NCI-H526 (cell line): ENCODE results near the gene ZBTB3.

Experiments
- DNase-seq, 2 experiments: peaks; one replicate each; lab custom pipeline; 2025; lab: John Stamatoyannopoulos, UW

ZBTB3 gene

DNA sequence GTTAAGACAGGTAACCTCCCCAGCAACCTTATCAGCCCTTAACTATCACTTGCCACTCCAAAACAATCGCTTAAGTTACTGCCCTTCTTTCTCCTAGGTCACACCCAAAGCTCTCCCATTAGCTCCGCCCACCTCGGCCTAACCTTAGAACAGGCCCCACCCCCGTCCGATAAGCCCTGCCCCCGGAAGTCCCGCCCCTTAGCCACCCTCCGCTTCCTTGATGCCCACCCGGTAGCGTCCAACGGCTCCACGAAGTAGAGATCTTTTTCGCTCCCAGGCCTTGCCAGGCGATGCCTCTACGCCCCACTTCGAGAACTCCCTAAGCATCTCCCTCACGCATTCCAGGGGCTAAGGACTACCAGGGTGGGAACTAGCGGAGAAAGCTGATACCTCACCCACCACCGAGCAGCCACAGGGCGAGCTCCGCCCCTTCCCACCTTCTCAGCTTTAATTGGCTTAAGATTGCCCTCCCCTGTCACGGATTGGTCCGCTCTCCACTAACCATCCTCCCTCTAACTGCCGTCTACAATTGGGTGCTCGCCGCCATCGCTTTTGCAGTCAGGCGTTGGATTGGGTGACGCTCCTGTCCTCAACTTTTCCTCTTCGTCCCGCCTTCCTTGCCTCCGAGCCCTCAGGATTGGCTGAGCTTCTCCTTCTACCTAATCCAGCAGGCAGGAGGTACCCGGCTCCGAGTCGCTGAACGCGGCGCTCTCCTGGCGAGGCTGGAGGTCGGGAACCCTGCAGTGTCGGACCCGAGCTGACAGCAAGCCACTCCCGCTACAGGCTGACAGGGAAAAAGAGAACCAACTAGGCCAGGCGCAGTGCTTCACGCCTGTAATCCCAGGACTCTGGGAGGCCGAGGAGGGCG is at the start of gene ZBTB3:
Gene ZBTB3 (minus strand): TSS at position 425 of the 868 bp plus-strand sequence. CDS start 496 bp downstream, outside the sequence.
- peak; percentile 100 for DNase-seq

DNA sequence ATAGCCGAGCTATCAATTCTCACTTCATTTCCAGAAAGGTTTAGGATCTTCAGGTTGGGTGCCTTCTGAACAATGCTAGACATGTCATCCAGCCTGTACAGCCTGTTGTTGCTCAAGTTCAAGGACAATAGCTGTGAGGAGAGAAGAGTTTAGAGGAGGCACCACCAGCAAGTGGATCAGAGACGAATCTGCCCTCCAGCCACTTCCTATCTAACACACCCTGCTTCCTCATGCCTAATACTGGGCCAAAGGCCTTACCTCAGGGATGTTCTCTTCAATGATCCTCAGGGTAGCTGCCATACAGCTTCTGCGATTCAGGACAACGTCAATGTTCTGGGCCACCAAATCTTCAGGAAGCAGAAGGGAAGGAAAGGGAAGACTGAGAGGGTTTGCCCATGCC is 47.1 kb upstream of the ZBTB3 start:
- DNase-seq: no peak

DNA sequence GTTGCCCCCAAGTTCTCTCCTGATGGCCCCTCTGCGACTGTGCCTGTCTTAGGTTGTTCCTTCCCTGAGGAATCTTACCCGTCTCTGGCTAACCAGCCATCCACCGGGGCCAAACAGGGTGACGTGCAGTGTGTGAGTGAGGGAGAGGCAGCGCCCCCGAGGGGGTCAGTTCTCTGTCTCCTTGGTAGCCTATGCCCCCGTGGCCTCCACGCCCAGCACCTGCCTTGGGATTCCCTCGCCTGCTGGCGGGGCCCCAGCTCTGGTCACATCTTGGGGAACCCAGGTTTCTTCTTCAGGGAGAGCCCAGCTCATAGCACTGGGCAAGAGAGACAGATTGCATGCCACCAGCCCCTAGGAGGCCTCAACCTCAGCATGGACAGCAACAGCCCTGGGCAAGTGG is 45.5 kb upstream of the ZBTB3 start:
- no peak for DNase-seq

GRCh38 chr11:62796281-62796680 is 42.3 kb upstream of the ZBTB3 start:
- no peak for DNase-seq

DNA sequence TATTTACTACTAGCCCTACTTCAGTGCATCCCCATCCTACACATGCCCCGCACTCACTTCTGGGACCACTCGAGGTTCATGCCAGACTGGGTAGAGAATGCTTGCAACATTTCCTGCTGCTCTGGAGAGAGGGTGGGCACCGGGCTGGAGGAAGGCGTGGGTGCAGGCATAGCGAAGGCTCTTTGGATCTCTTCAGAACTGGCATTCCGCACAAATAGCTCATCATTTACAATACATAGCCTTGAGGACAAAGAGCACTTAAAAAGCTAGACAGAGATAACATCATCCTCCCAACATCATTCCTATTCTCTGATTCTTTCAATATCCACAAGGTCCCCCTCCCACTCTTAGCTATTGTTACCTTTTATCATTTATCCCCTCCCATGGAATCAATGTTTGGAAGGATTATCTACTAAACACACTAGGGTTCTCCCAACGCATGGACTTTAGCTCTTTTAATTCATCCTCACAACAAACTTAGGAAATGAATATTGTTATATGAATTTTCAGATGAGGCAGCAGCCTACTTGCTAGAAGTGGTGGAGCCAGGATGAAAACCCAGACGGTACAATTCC is 40.3 kb upstream of the ZBTB3 start:
- DNase-seq: no peak

- no peak for DNase-seq
Measured at GRCh38 chr11:62792202-62792575, 38.2 kb upstream of the ZBTB3 start.

GRCh38 chr11:62791501-62792201 is 37.7 kb upstream of the ZBTB3 start, which contains the start of gene TMEM223:
TSS of gene TMEM223 (minus strand) at chr11:62792006. CDS start at chr11:62791994, 12 bp downstream.
- peak; percentile 54 to 93 for DNase-seq

GRCh38 chr11:62789576-62789975 is 35.6 kb upstream of the ZBTB3 start:
- DNase-seq: no peak

DNA sequence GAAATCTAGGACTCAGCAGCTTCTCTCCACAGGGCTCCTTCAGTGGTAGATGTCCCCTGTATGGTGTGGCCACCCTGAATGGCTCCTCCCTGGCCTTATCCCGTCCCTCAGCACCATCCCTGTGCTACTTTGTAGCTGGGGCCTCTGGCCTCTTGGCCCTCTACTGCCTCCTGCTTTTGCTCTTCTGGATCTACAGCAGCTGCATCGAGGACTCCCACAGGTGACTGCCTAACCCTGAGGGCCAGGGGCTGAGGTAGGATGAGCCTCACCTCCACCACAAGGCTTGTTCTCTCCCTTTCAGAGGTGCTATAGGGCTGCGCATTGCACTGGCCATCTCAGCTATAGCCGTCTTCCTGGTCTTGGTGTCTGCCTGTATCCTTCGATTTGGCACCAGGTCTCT is 35.0 kb upstream of the ZBTB3 start:
- no peak for DNase-seq

DNA sequence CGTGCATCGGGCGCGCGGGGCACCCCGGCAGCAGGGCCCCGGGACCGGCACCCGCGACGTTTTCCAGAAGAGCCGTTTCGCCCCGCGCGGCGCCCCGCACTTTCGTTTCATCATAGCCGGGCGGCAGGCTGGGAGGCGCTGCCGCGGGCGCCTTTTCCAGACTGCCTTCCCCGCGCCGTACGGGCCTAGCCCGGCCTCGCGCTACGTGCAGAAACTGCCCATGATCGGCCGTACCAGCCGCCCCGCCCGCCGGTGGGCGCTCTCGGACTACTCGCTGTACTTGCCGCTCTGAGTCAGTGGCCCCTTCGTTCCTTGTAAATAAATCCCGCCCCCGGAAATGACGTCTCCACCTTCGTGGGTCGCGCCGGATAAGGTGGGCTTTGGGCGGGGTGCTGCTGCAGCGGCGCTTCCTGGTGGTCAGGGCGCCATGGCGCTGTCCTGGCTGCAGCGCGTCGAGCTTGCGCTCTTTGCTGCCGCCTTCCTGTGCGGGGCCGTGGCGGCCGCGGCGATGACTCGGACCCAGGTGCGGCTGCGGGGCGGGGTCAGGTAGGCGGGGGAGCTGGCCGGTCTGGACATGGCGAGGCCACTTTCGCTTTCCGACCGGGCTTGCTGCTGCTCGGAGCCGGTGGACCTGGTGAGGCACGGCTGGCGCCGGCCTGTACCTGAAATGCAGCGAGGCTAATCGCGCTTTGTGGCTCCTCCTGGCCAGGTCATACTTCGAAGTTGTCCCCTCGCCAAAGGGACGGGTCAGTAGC is 33.2 kb upstream of the ZBTB3 start, which contains the start of gene TMEM179B:
Gene TMEM179B (plus strand): TSS at position 398 of the 755 bp plus-strand sequence. CDS start 30 bp downstream, at position 428.
- peak; percentile 97 to 99 for DNase-seq

GRCh38 chr11:62786318-62787004 is 32.5 kb upstream of the ZBTB3 start:
- peak; percentile 80 to 93 for DNase-seq

- no peak for DNase-seq
Measured at GRCh38 chr11:62782753-62783152, 28.8 kb upstream of the ZBTB3 start.

DNA sequence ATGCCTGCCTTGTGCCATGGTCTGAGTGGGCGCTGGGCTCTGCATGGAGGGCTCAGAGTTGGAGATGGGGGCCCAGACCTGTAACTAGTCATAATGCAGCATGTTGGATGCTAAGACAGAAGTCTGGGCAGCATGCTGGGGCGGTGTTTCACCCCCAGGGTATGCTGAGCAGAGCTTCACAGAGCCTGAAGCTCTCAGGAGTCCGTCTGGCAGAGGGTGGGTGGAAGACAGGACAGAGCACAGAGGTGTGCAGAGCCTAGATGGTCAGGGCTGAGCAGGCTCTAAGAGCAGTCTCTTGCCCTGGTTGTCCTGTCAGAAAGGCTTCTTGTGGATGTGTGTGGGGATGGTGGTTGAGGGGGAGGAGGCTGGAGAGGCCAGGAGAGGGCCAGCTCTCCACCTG is 24.5 kb upstream of the ZBTB3 start:
- DNase-seq: no peak

GRCh38 chr11:62777389-62777788 is 23.4 kb upstream of the ZBTB3 start:
- DNase-seq: no peak

- no peak for DNase-seq
Measured at GRCh38 chr11:62775646-62776045, 21.7 kb upstream of the ZBTB3 start.

DNA sequence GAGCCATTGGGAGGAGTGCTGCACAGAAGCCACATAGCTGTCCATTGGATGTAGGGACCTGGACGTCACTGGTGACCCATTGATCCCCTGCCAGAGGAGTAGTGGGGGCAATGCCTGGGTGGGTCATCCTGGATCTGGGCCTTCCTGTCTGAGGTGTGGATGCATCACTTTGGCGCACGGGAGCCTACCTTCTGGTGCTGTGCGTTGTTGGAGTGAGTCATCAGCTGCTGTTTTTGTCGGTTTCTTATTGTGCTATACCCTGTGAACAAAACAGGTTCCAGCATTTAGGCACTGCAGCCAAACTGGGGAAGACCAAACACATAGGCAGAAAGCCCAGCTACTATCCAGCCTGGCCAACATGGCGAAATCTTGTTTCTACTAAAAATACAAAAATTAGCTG is 20.4 kb upstream of the ZBTB3 start:
- no peak for DNase-seq

- DNase-seq: peak; percentile 98 to 99
Measured at GRCh38 chr11:62771144-62772021, 17.4 kb upstream of the ZBTB3 start, which contains the start of gene TAF6L. TSS of gene TAF6L (plus strand) at chr11:62771396. CDS start at chr11:62775784, 4,388 bp downstream.

DNA sequence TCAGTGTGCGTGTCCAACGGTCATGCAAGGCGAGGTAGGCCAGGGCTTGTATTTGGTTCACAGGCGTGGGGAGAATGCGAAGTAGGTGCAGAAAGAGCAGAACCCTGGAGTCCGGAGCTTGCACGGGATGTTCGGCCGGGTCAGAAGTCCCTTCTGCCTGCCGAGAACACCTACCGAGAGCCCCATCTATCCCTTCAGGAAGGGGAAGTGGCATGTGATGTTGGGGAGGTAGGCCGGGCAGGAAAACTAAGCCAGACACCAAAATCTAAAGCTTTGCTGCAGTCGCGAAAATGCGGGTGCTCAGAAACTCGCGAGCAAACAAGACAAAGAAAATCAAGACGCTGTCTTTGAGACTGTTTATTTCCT is 16.8 kb upstream of the ZBTB3 start:
- peak in 1 of 2 experiments; percentile 76 for DNase-seq

GRCh38 chr11:62760867-62761227 is 6.9 kb upstream of the ZBTB3 start:
- DNase-seq: peak in 1 of 2 experiments; percentile 22
